H1 (cell line): ENCODE measurements around the gene SLC1A4. TPM values are rescaled to one million over a fixed set of nuclear protein-coding genes. Genes with fewer than 3 reads are reported as not detected.

Experiments
- CTCF ChIA-PET: fragments of 300-600 bp; sonication (Branson Sonifier 250); formaldehyde crosslinking; loops from one replicate; lab custom pipeline; 2021; ENCODE audit not compliant: partially characterized antibody; lab: Charles Lee
- POLR2A ChIA-PET: fragments of 300-600 bp; sonication (Branson Sonifier 250); formaldehyde crosslinking; loops from one replicate; lab custom pipeline; 2021; ENCODE audit warnings: inconsistent platforms; ENCODE audit not compliant: partially characterized antibody; lab: Charles Lee
- DNase-seq, 2 experiments: peaks; one replicate each; pipeline versions ENCODE4 v3.0.0 to v3.0.0-alpha.2; 2010 to 2022; ENCODE audit warnings: low spot score in 2 of 2, low read depth in 1 of 2, mixed read lengths in 1 of 2
- FAIRE-seq: peaks from 2 replicates; lab custom pipeline; 2011; peaks lifted over from hg19 to GRCh38; lab: Jason Lieb, UNC
- H2AFZ ChIP-seq: 2 replicates; pipeline ENCODE4 v1.8.1; 2012; ENCODE audit warnings: low read length, inconsistent platforms
- H2AK5ac ChIP-seq: 2 replicates; pipeline ENCODE4 v1.6.1; 2013; ENCODE audit warnings: low read depth, low read length
- H2BK120ac ChIP-seq: replicated peaks from 2 replicates; pipeline ENCODE3; 2013; ENCODE audit warnings: low read depth, low read length, inconsistent platforms
- H2BK12ac ChIP-seq: 2 replicates; pipeline ENCODE4 v1.6.1; 2013; ENCODE audit warnings: low read depth, low read length
- H2BK15ac ChIP-seq: 2 replicates; pipeline ENCODE4 v1.6.1; 2013; ENCODE audit warnings: low read length
- H2BK20ac ChIP-seq: 2 replicates; pipeline ENCODE4 v1.6.1; 2013; ENCODE audit warnings: low read length
- H2BK5ac ChIP-seq: 2 replicates; pipeline ENCODE4 v1.6.1; 2013; ENCODE audit warnings: low read depth, low read length
- H3K14ac ChIP-seq: 2 replicates; pipeline ENCODE4 v1.6.1; 2013; ENCODE audit warnings: inconsistent platforms; ENCODE audit not compliant: insufficient read length
- H3K18ac ChIP-seq: 2 replicates; pipeline ENCODE4 v1.6.1; 2013; ENCODE audit warnings: low read length; ENCODE audit errors: extremely low read depth
- H3K23ac ChIP-seq: 2 replicates; pipeline ENCODE4 v1.6.1; 2013; ENCODE audit warnings: inconsistent platforms; ENCODE audit not compliant: insufficient read length
- H3K23me2 ChIP-seq: 2 replicates; pipeline ENCODE4 v1.6.1; 2013; ENCODE audit warnings: low read depth, low read length
- H3K27ac ChIP-seq: 2 replicates; pipeline ENCODE4 v1.6.1; 2011; ENCODE audit warnings: low read depth, low read length, inconsistent platforms
- H3K27me3 ChIP-seq, 4 experiments: replicated peaks in 1 of 4; 1 replicate in 1 of 4; 2 replicates in 3 of 4; pipeline versions ENCODE4 v1.6.1 to v1.8.1; 2011 to 2013; ENCODE audit warnings: low read length in 3 of 4, mild to moderate bottlenecking in 3 of 4, inconsistent platforms in 2 of 4, mixed read lengths in 2 of 4, moderate library complexity in 1 of 4; ENCODE audit not compliant: control insufficient read depth in 3 of 4, insufficient read depth in 3 of 4; ENCODE audit errors: extremely low read depth in 1 of 4
- H3K36me3 ChIP-seq, 4 experiments: 2 replicates each; pipeline versions ENCODE4 v1.6.1 to v1.8.1; 2011 to 2013; ENCODE audit warnings: mild to moderate bottlenecking in 4 of 4, low read length in 3 of 4, moderate library complexity in 2 of 4, control low read depth in 1 of 4, inconsistent platforms in 1 of 4; ENCODE audit not compliant: insufficient read depth in 4 of 4, control insufficient read depth in 2 of 4
- H3K4ac ChIP-seq: replicated peaks from 2 replicates; pipeline ENCODE3; 2013; ENCODE audit warnings: low read length, low read depth, mixed read lengths, inconsistent platforms; ENCODE audit not compliant: insufficient read length
- H3K4me1 ChIP-seq, 4 experiments: replicated peaks in 1 of 4; 1 replicate in 1 of 4; 2 replicates in 3 of 4; pipeline versions ENCODE4 v1.6.1 to v1.8.1; 2011 to 2013; ENCODE audit warnings: low read length in 3 of 4, inconsistent platforms in 2 of 4, mixed read lengths in 1 of 4; ENCODE audit not compliant: insufficient read depth in 4 of 4, control insufficient read depth in 3 of 4
- H3K4me2 ChIP-seq, 2 experiments: 2 replicates each; pipeline versions ENCODE4 v1.6.1 to v1.8.1; 2011 to 2013; ENCODE audit warnings: low read depth in 2 of 2, low read length in 2 of 2, control low read depth in 1 of 2, inconsistent platforms in 1 of 2, mild to moderate bottlenecking in 1 of 2; ENCODE audit not compliant: insufficient read depth in 1 of 2
- H3K4me3 ChIP-seq, 4 experiments: fragments of 200-600, 300-600 bp in 1 of 4; sonication (generic), shearing (Covaris generic), sonication (Bioruptor Twin) in 1 of 4; 2 replicates each; pipeline versions ENCODE4 v1.5.1 to v1.8.1; 2011 to 2016; ENCODE audit warnings: low read length in 4 of 4, low read depth in 3 of 4, control low read depth in 2 of 4, inconsistent platforms in 2 of 4, mild to moderate bottlenecking in 2 of 4, mixed read lengths in 1 of 4, moderate library complexity in 1 of 4; ENCODE audit not compliant: insufficient read depth in 2 of 4; ENCODE audit errors: extremely low read depth in 1 of 4
- H3K56ac ChIP-seq: replicated peaks from 2 replicates; pipeline ENCODE3; 2013; ENCODE audit warnings: low read depth, mild to moderate bottlenecking, mixed read lengths, low read length, inconsistent platforms; ENCODE audit not compliant: insufficient read length
- H3K79me1 ChIP-seq: 2 replicates; pipeline ENCODE4 v1.6.1; 2013; ENCODE audit warnings: low read depth, low read length, control low read depth
- H3K79me2 ChIP-seq, 2 experiments: 2 replicates each; pipeline versions ENCODE4 v1.6.1 to v1.8.1; 2012 to 2013; ENCODE audit warnings: low read length in 2 of 2, mild to moderate bottlenecking in 2 of 2, inconsistent platforms in 1 of 2; ENCODE audit not compliant: insufficient read depth in 2 of 2, control insufficient read depth in 1 of 2
- H3K9ac ChIP-seq, 4 experiments: replicated peaks in 1 of 4; 1 replicate in 1 of 4; 2 replicates in 3 of 4; pipeline versions ENCODE4 v1.6.1 to v1.8.1; 2011 to 2013; ENCODE audit warnings: low read depth in 3 of 4, low read length in 3 of 4, control low read depth in 2 of 4, mild to moderate bottlenecking in 2 of 4, moderate library complexity in 2 of 4, inconsistent platforms in 1 of 4; ENCODE audit errors: extremely low read depth in 1 of 4
- H3K9me3 ChIP-seq, 2 experiments: 2 replicates each; pipeline versions ENCODE4 v1.6.1 to v1.8.1; 2012 to 2013; ENCODE audit warnings: mild to moderate bottlenecking in 2 of 2, moderate library complexity in 2 of 2, control low read depth in 1 of 2, inconsistent platforms in 1 of 2, low read depth in 1 of 2, low read length in 1 of 2, mixed read lengths in 1 of 2; ENCODE audit not compliant: insufficient read depth in 2 of 2
- H4K20me1 ChIP-seq, 2 experiments: replicated peaks in 1 of 2; 2 replicates each; pipeline versions ENCODE3 to v1.8.1; 2011 to 2013; ENCODE audit warnings: inconsistent platforms in 2 of 2, low read length in 2 of 2, mild to moderate bottlenecking in 1 of 2; ENCODE audit not compliant: insufficient read depth in 2 of 2, control insufficient read depth in 1 of 2
- H4K5ac ChIP-seq: 2 replicates; pipeline ENCODE4 v1.6.1; 2013; ENCODE audit warnings: low read length, low read depth, mixed read lengths, inconsistent platforms; ENCODE audit not compliant: insufficient read length
- H4K8ac ChIP-seq: 2 replicates; pipeline ENCODE4 v1.8.0; 2013; ENCODE audit warnings: mild to moderate bottlenecking, moderate library complexity, low read length, inconsistent platforms; ENCODE audit not compliant: insufficient read depth; ENCODE audit errors: extremely low read depth
- H4K91ac ChIP-seq: replicated peaks from 2 replicates; pipeline ENCODE3; 2013; ENCODE audit warnings: low read length, mixed read lengths, inconsistent platforms; ENCODE audit not compliant: insufficient read length
- HDAC2 ChIP-seq, 2 experiments: fragments of 300-600 bp in 1 of 2; sonication (generic) in 1 of 2; IDR thresholded peaks; 2 replicates each; pipeline ENCODE4 v1.6.1; 2011 to 2012; ENCODE audit warnings: low read depth in 2 of 2, low read length in 2 of 2, mild to moderate bottlenecking in 2 of 2, moderate library complexity in 2 of 2, borderline replicate concordance in 1 of 2, inconsistent platforms in 1 of 2
- NANOG ChIP-seq: IDR thresholded peaks from 2 replicates; pipeline ENCODE4 v1.6.1; 2011; ENCODE audit warnings: low read length, low read depth, mild to moderate bottlenecking, inconsistent platforms; ENCODE audit not compliant: insufficient read depth, poor library complexity, severe bottlenecking
- RAD21 ChIP-seq, 2 experiments: IDR thresholded peaks in 1 of 2; conservative IDR thresholded peaks in 1 of 2; 2 replicates each; pipeline ENCODE4 v1.6.1; 2011; ENCODE audit warnings: low read depth in 2 of 2, low read length in 2 of 2, improper control_type of control experiment in 1 of 2, inconsistent platforms in 1 of 2, mild to moderate bottlenecking in 1 of 2, moderate library complexity in 1 of 2
- RFX5 ChIP-seq: IDR thresholded peaks from 2 replicates; pipeline ENCODE4 v1.6.1; 2011; ENCODE audit warnings: low read depth, low read length, improper control_type of control experiment, borderline replicate concordance
- WGBS, 2 experiments: shearing (Covaris generic) in 1 of 2; methylation state at CpG; one replicate each; pipeline versions ENCODE4 v1.1.6 to v1.1.7; 2013 to 2015; ENCODE audit warnings: low lambda C conversion rate in 2 of 2, mixed read lengths in 2 of 2, inconsistent platforms in 1 of 2, low coverage in 1 of 2, missing lambda C conversion rate in 1 of 2; ENCODE audit not compliant: insufficient replicate concordance in 2 of 2, insufficient coverage in 1 of 2, insufficient read length in 1 of 2; ENCODE audit errors: extremely low coverage in 1 of 2, missing lambda C conversion rate in 1 of 2; 5-methylcytosine and 5-hydroxymethylcytosine counted together
- polyA plus RNA-seq, 7 experiments: library from polyadenylated mRNA; depleted of rRNA in 3 of 7; stranded (reverse) in 5 of 7; unstranded in 2 of 7; fragments of >200 nt in 5 of 7; fragments of 200-250 nt in 2 of 7; gene quantifications; 1 replicate in 5 of 7; 2 replicates in 1 of 7; 4 replicates in 1 of 7; pipeline versions ENCODE4 v1.2.1 to v1.2.3, GENCODE V29; 2011 to 2013; ENCODE audit warnings: missing spikeins in 2 of 7, mixed read lengths in 2 of 7
- total RNA-seq: library from RNA; stranded (reverse); fragmentation: NEBNext Ultra II Directional; extraction: Animal tissue kit (Norgen Biotek cat#: 25700); gene quantifications from 2 replicates; pipeline ENCODE4 v1.2.1, GENCODE V29; 2021

SLC1A4 gene
- total and polyA plus RNA-seq, 2 of the 8 experiments (the other 6 are each of a cell fraction or from before 2014, with no cell fraction given): 0.44 to 0.86 TPM

- Histone ChIP-seq H3K4ac (no peak overlapping the region), H2BK12ac (no peak overlapping the region), H3K56ac (no peak overlapping the region), H2BK20ac (no peak overlapping the region), H3K18ac (no peak overlapping the region), H2AFZ (no peak overlapping the region), H3K9me3 (peaks cover 10 to 12% of the 10 kb centered on the region in 2 experiments), H3K79me2 (no peaks in the 10 kb centered on the region), H3K4me1 (peaks cover 2 to 6% (median 3%) of the 10 kb centered on the region in 4 experiments; a peak in 6 of 7 replicates), H2AK5ac (no peak overlapping the region), H4K8ac (no peak overlapping the region), H4K91ac (no peak overlapping the region), H3K27me3 (peaks cover 0 to 3% (median 1%) of the 10 kb centered on the region in 4 experiments; a peak in 1 of 7 replicates), H3K23ac (no peak overlapping the region), H3K27ac (no peak overlapping the region), H2BK120ac (no peak overlapping the region), H3K9ac (no peak overlapping the region), H3K14ac (no peak overlapping the region), H4K20me1 (no peaks in the 10 kb centered on the region), H4K5ac (no peak overlapping the region), H3K23me2 (peaks cover 5% of the 10 kb centered on the region; the same call in 1 of the 2 replicates), H3K79me1 (peaks cover 5% of the 10 kb centered on the region; the same call in 1 of the 2 replicates), H3K36me3 (peaks cover 0 to 14% (median 3%) of the 10 kb centered on the region in 4 experiments; a peak in 6 of 8 replicates), H3K4me3 (no peak overlapping the region), H2BK15ac (no peak overlapping the region), H2BK5ac (no peak overlapping the region), H3K4me2 (no peak overlapping the region)
- 91% methylated on average over 3 of the region's 3 CpGs; no CpG with 5 or more reads in 1 of the 2 experiments for WGBS, 2 experiments
- DNase-seq (no peak), FAIRE-seq (no peak)
- POLR2A ChIA-PET: interaction anchor here (9.5 kb wide), 1 partner anchor 6 kb away, joined by 84 read pairs; the partner anchor contains the start of gene CEP68
- TF ChIP-seq HDAC2 (IDR thresholded peaks at IDR 0.05; ENCODE audit: borderline replicate concordance in 1 of 2, low read depth in 2 of 2, low read length in 2 of 2): no peak
- no peak for TF ChIP-seq RAD21 (IDR thresholded peaks at IDR 0.05 in 1 of 2, conservative IDR thresholded peaks at IDR 0.05 in 1 of 2; ENCODE audit: low read depth in 2 of 2, low read length in 2 of 2)
- TF ChIP-seq NANOG: no peak
- TF ChIP-seq RFX5: no peak
- CTCF ChIA-PET: interaction anchor here (1.0 kb wide), 2 partner anchors 11 to 21 kb away, joined by 3 read pairs; no protein-coding TSS in a partner anchor
These were observed 61.7 kb downstream of the SLC1A4 start for GRCh38 chr2:65050931-65051330.
